GM10266 (cell line): ENCODE data around the gene SLC47A1.
"Not testable (repeated sequence)": the region's sequence is repeated elsewhere in the genome, so short reads cannot be mapped to it uniquely, and the experiment has no call there.

Source experiments
- DNase-seq: peaks from one replicate; pipeline ENCODE4 v3.0.0; 2012; ENCODE audit errors: extremely low spot score
- CTCF ChIP-seq: IDR thresholded peaks from 2 replicates; pipeline ENCODE4 v1.5.1; 2012; ENCODE audit warnings: mild to moderate bottlenecking, low read depth; ENCODE audit not compliant: control insufficient read depth, insufficient read depth; ENCODE audit errors: missing control alignments

The SLC47A1 gene

GRCh38 chr17:19510903-19511302 is 22.8 kb upstream of the SLC47A1 start:
- TF ChIP-seq CTCF: no peak
- DNase-seq: no peak

DNA sequence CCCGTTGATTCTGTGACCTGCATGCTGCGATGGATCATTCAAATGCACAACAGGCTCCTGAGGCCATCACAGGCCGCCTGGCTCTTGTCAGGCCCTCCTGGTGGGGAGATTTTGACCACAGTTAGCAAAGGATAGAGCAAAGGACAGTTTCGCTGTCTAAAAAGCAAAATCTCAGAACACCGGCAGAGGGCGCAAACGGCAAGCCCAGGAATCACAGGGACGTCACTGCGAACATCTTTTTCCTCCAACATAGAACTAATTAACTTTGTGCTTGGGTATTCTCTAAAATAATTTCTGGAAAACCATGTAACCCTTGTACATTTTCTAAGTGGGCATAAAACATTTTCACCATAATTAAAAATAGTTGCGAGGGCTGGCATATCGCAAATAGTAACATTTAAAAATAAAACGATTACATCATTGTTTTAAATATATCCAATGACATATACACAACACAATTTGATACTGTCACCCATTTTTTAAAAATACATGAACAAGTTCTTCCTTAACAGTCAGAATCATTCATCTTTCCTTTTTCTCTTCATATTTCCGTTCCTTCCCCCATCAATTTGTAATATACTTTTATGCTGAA is 19.7 kb upstream of the SLC47A1 start:
- peak; percentile 94 for TF ChIP-seq CTCF
- DNase-seq: peak; percentile 69

DNA sequence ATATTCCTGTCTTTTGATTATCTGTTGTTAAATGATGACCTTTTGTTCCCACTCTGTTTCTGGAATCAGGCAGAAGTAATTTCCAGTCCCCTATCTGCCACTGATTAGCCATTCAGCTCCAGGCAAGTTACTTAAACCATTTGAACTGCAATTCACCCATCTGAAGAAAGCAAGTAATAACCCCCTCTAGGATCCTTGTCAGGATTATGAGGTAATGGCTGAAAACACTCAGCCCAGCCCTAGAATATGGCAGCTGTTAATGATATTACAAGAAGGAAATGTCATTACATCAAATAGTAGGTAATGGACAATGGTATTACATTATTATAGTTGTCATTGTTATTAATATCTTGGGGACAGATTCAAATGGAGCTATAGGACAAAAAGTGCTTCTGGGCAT is 16.0 kb upstream of the SLC47A1 start:
- no peak for TF ChIP-seq CTCF
- no peak for DNase-seq

DNA sequence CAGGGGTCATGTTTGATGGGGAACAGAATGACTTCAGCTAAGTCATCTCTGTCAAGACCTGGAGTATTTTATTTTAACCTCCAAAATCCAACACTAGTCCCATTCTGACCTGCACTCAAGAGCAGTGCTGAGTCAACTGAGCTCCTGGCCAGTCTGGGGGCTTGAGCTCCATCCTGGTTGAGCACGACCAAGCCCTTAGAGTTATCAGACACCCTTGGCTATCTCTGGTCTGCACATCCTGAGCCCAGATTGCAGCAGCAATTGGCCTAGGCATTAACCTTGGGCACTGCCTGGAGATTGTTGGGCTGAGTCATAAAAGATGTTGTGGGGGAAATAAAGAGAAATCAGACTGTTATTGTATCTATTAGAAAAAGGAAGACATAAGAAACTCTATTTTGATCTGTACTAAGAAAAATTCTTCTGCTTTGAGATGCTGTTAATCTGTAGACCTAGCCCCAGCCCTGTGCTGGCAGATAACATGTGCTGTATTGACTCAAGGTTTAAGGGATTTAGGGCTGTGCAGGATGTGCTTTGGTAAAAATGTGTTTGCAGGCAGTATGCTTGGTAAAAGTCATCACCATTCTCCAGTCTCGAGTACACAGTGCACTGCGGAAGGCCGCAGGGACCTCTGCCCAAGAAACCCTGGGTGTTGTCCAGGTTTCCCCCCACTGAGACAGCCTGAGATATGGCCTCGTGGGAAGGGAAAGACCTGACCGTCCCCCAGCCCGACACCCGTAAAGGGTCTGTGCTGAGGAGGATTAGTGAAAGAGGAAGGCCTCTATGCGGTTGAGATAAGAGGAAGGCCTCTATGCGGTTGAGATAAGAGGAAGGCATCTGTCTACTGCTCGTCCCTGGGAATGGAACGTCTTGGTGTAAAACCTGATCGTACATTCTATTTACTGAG is 14.0 kb upstream of the SLC47A1 start:
- not testable (repeated sequence) for DNase-seq

DNA sequence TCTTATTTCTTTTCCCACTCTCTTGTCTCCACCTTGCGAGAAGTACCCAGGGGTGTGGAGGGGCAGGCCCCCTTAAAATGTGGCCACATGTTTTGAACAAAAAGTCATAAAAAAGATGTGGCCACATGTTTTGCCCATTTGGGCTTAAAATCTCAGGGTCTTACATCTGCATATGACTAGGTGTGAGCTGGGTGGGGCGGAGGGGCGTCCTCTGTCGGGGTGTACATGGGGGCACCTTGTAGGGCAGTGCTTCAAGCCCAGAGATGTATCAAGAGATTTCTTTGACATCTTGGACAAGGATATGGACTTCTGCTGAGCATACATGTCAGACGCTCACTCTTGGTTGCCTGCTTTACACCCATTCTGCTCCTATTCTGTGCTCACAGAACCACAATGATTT is 13.0 kb upstream of the SLC47A1 start:
- no peak for TF ChIP-seq CTCF
- no peak for DNase-seq

GRCh38 chr17:19523690-19524089 is 10.0 kb upstream of the SLC47A1 start:
- DNase-seq: no peak
- no peak for TF ChIP-seq CTCF

DNA sequence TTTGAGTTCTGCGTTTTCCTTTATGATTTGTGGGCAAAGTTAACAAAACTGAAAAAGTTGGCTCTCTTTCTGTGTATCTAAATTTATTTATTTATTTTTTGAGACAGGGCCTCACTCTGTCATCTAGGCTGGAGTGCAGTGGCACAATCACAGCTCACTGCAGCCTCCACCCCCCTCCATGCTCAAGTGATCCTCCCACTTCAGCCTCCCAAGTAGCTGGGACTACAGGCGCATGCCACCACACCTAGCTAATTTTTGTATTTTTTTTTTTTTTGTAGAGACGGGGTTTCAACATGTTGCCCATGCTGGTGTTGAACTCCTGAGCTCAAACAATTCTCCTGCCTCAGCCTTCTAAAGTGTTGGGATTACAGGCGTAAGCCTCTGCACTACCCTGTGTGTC is 6.7 kb upstream of the SLC47A1 start:
- DNase-seq: not testable (repeated sequence)

DNA sequence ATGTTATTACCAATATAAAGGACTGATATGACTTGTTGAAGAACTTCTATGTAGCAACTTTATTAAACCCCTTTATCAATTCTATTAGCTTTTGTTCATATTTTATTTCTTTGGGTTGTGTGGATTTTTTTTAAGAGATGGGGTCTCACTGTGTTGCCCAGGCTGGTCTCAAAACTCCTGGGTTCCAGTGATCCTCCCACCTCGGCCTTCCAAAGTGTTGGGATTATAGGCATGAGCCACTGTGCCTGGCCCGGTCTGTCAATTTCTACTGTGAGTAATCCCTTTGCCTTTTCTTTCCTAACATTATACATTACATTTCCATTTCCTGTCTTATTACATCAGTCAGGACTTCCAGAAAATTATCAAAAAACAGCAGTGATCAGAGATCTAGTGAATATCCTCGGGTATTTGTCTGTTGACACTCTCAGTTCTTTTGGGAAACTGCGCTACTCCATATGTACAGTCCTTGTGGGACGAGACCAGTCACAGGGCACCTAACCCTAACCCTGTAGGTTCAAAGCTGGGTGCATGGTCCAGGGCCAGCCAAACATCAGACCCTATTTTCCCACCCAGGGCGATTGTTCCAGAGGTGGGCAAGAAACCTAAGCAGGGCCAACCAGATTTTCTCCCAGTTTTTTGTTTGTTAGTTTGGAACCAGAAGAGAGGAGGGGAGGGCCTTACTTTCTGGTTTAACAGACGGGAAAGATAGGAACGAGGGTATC is 1.7 kb upstream of the SLC47A1 start:
- no peak for TF ChIP-seq CTCF
- no peak for DNase-seq
